ENCODE measurements around the gene FHIT. TPM values are rescaled to one million over a fixed set of nuclear protein-coding genes. Genes with fewer than 3 reads are reported as not detected.

The FHIT gene
- polyA plus RNA-seq, 1 experiment: 0.11 TPM

DNA sequence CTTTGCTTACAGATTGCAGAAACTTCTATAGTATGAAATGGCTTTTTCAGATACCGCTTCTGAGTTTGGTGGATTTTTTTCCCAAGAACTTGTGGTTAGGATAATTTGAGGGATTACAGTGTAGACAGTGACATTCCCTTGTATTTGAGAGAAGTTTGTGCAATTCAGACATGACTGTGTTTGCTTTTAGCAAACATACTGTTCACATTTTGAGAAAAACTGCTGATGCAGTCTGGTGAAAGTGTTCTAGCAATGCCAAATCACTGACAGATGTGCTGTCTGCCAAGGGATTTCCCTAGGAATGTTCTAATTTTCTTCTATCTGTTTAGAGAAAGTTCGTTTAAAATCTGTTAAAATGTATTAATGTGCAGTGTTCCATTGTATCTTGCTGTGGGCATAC, 652.6 kb downstream of the FHIT start:
- CTCF ChIA-PET: no interaction called here
- TF ChIP-seq, protein P1, sequence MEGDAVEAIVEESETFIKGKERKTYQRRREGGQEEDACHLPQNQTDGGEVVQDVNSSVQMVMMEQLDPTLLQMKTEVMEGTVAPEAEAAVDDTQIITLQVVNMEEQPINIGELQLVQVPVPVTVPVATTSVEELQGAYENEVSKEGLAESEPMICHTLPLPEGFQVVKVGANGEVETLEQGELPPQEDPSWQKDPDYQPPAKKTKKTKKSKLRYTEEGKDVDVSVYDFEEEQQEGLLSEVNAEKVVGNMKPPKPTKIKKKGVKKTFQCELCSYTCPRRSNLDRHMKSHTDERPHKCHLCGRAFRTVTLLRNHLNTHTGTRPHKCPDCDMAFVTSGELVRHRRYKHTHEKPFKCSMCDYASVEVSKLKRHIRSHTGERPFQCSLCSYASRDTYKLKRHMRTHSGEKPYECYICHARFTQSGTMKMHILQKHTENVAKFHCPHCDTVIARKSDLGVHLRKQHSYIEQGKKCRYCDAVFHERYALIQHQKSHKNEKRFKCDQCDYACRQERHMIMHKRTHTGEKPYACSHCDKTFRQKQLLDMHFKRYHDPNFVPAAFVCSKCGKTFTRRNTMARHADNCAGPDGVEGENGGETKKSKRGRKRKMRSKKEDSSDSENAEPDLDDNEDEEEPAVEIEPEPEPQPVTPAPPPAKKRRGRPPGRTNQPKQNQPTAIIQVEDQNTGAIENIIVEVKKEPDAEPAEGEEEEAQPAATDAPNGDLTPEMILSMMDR (IDR thresholded peaks at IDR 0.05; ENCODE audit: insufficient read depth, low read depth, low read length): no peak
- POLR2A ChIA-PET: no interaction called here
- Histone ChIP-seq H3K4me3 (ENCODE audit: low read depth, low read length) (no peak overlapping the region), H3K27me3 (ENCODE audit: control insufficient read depth, insufficient read depth, low read length) (no peaks in the 10 kb centered on the region), H3K36me3 (ENCODE audit: control insufficient read depth, insufficient read depth, low read length) (no peaks in the 10 kb centered on the region)
- no peak for DNase-seq (ENCODE audit: low read depth)

DNA sequence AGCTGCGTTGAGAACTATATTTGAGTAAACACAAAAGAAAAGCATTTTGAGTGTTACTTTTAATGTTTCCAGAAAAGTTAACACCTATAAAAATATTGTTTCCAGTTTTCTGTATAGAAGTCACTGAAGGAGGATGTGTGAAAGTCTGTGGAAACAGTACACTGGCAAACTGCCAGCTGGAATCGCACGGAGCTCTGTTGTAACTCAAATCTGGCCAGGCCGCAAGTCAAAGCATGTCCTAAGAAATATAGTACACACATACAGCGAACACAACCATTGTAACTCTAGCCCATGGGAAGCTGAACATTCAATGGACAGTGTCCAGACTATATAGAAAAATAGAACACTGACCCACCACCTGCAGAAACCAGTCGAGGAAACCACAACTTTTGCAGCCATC, 657.2 kb downstream of the FHIT start:
- no peaks in the 10 kb centered on the region for H3K36me3 ChIP-seq (ENCODE audit: control insufficient read depth, insufficient read depth, low read length)
- POLR2A ChIA-PET: no interaction called here
- no peak for DNase-seq (ENCODE audit: low read depth)
- CTCF ChIA-PET: no interaction called here
- TF ChIP-seq, protein P1 (IDR thresholded peaks at IDR 0.05; ENCODE audit: insufficient read depth, low read depth, low read length): no peak
- no peak overlapping the region for H3K4me3 ChIP-seq (ENCODE audit: low read depth, low read length)
- H3K27me3 ChIP-seq (ENCODE audit: control insufficient read depth, insufficient read depth, low read length): no peaks in the 10 kb centered on the region

DNA sequence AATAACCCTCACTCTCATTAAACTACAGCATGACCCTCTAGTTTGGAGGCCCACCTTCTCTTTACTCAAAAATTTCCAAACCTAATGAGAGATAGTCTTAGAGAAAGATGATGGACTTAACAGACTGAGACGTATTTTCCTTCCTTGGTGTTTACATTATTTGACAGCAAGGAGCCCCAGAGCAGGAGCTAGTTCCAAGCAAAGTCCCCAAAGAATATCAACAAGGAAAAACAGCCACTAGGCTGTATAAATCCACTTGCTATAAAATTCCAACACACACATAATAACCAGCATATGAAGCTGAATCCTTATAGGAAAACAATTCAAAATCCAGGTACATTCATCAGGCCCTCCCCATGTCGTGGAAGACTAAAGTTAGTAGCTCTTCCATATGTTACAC, 660.0 kb downstream of the FHIT start:
- TF ChIP-seq, protein P1 (IDR thresholded peaks at IDR 0.05; ENCODE audit: insufficient read depth, low read depth, low read length): no peak
- Histone ChIP-seq H3K27me3 (ENCODE audit: control insufficient read depth, insufficient read depth, low read length) (no peaks in the 10 kb centered on the region), H3K4me3 (ENCODE audit: low read depth, low read length) (no peak overlapping the region), H3K36me3 (ENCODE audit: control insufficient read depth, insufficient read depth, low read length) (no peaks in the 10 kb centered on the region)
- ChIA-PET CTCF (no interaction called here), POLR2A (no interaction called here)
- no peak for DNase-seq (ENCODE audit: low read depth)

DNA sequence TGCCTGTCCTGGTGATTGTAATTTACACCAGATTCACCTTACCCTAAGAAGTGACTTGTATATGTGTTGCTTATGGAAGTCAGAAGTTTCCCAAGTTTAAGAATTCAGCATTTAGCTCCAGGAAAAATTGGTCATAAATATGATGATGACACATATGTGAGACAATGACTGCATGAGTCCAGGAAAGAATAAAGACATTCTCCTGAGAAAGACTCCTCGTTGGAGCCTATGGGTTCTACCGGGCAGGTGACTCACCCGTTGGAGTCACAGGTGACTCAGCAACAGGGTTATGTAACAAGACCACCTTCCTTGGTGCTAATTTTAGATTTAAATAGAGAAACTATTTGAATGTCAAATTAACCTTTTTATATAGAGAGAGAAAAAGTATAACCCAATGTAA, 662.4 kb downstream of the FHIT start:
- Histone ChIP-seq H3K36me3 (ENCODE audit: control insufficient read depth, insufficient read depth, low read length) (no peaks in the 10 kb centered on the region), H3K4me3 (ENCODE audit: low read depth, low read length) (no peak overlapping the region), H3K27me3 (ENCODE audit: control insufficient read depth, insufficient read depth, low read length) (no peaks in the 10 kb centered on the region)
- CTCF ChIA-PET: no interaction called here
- POLR2A ChIA-PET: no interaction called here
- no peak for DNase-seq (ENCODE audit: low read depth)
- TF ChIP-seq, protein P1 (IDR thresholded peaks at IDR 0.05; ENCODE audit: insufficient read depth, low read depth, low read length): no peak

DNA sequence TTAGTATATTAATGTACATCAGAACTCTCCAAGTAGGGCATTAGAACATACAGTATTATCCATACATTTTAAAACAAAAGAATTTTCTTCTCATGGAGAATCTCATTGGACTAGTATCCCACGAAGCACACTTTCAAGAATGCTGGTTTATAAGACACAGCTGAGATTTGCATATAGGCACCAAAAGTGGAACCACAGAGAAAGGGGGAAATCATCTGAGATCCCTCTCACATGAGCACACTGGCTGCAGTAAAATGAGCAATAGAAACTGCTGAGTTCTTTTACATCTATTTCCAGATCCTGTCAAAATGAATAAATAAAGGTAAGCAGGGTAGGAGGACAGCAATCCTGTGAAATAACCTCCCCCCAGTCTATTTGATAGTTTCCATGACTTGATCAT, 665.3 kb downstream of the FHIT start:
- DNase-seq (ENCODE audit: low read depth): no peak
- TF ChIP-seq, protein P1 (IDR thresholded peaks at IDR 0.05; ENCODE audit: insufficient read depth, low read depth, low read length): no peak
- CTCF ChIA-PET: no interaction called here
- H3K27me3 ChIP-seq (ENCODE audit: control insufficient read depth, insufficient read depth, low read length): no peaks in the 10 kb centered on the region
- H3K4me3 ChIP-seq (ENCODE audit: low read depth, low read length): no peak overlapping the region
- POLR2A ChIA-PET: no interaction called here
- no peaks in the 10 kb centered on the region for H3K36me3 ChIP-seq (ENCODE audit: control insufficient read depth, insufficient read depth, low read length)

Data from BJ (cell line).